ENCODE results near the gene OGFOD2. TPM values are rescaled to one million over a fixed set of nuclear protein-coding genes. Genes with fewer than 3 reads are reported as not detected.

OGFOD2 gene
- total RNA-seq (12.1 TPM), polyA plus RNA-seq (20.6 TPM)
- long read RNA-seq, donor 1, partial matches to known transcripts = 0 of 1 reads
- long read RNA-seq, donor 1, other reads (novel, unspliced or antisense) = 0 of 1 reads
- long read RNA-seq, donor 2 = 0 reads
- long read RNA-seq, donor 3, transcript OGFOD2-201 (7 exons, 1,780 nt) = major isoform, 13 of 13 reads
- long read RNA-seq, donor 3, partial matches to known transcripts = 0 of 13 reads
- long read RNA-seq, donor 3, other reads (novel, unspliced or antisense) = 0 of 13 reads
- long read RNA-seq, donor 4, partial matches to known transcripts = 0 of 3 reads
- long read RNA-seq, donor 4, other reads (novel, unspliced or antisense) = 0 of 3 reads
- long read RNA-seq, donor 5, transcript OGFOD2-201 (7 exons, 1,780 nt) = major isoform, 6 of 13 reads
- long read RNA-seq, donor 5, partial matches to known transcripts = 0 of 13 reads
- long read RNA-seq, donor 5, other reads (novel, unspliced or antisense) = 0 of 13 reads
- long read RNA-seq, donor 6, transcript OGFOD2-201 (7 exons, 1,780 nt) = major isoform, 6 of 9 reads
- long read RNA-seq, donor 6, partial matches to known transcripts = 0 of 9 reads
- long read RNA-seq, donor 6, other reads (novel, unspliced or antisense) = 0 of 9 reads
- long read RNA-seq, donor 7, partial matches to known transcripts = 0 of 5 reads
- long read RNA-seq, donor 7, other reads (novel, unspliced or antisense) = 0 of 5 reads
- long read RNA-seq, donor 8, partial matches to known transcripts = 0 of 4 reads
- long read RNA-seq, donor 8, other reads (novel, unspliced or antisense) = 0 of 4 reads
- long read RNA-seq, donor 9, partial matches to known transcripts = 0 of 5 reads
- long read RNA-seq, donor 9, other reads (novel, unspliced or antisense) = 0 of 5 reads
- long read RNA-seq, donor 10, transcript OGFOD2-201 (7 exons, 1,780 nt) = major isoform, 5 of 5 reads
- long read RNA-seq, donor 10, partial matches to known transcripts = 0 of 5 reads
- long read RNA-seq, donor 10, other reads (novel, unspliced or antisense) = 0 of 5 reads

DNA sequence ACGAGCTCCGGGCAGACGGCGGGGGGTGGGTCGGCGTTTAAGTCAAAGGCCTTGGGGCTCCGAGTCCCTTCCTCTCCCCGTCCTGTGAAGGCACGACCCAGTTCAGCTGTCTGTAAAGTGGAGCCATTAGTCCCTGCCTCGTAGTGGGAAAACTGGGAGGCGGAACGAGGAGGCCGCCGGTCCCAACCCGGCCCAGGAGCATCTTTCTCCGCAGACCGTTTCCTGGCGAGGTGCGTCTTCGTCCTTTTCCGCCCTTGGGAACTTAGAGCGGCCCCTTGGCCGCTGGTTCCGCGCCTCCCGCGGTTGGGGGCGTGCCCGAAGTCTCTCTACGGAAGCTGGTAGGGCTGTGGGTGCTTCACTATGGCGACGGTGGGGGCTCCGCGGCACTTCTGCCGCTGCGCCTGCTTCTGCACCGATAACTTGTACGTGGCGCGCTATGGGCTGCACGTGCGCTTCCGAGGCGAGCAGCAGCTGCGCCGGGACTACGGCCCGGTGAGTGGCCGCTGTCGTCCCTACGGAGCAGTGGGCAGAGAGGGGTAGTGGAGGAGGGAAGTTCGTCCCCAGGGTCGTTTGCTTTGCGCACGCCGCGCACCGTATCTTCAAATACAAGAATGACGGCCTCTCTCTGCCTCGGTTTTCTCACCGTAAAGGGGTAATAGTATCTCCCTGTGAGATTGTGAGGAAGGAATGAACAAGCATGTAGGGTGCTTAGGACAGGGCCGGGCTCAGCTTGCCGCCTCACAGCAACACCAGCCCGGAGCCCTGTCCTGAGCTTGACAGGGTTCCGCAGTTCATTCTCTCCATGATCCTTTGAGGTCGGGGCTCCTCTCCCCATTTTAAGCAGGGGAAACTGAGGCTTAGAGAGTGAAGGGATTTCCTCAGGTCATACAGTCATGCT, at the start of gene OGFOD2:
Gene OGFOD2 (plus strand): TSS at position 353 of the 898 bp plus-strand sequence. CDS start 8 bp downstream, at position 361.
- WGBS = under 1% methylated on average over 66 of the region's 66 CpGs
- no peaks in the 10 kb centered on the region for H3K9me3 ChIP-seq (ENCODE audit: control insufficient read depth in 2 of 2, insufficient read depth in 1 of 2, low read length in 1 of 2)
- H3K27me3 ChIP-seq (ENCODE audit: control insufficient read depth in 2 of 2, insufficient read depth in 1 of 2, low read length in 1 of 2) = no peaks in the 10 kb centered on the region
- H3K4me3 ChIP-seq (ENCODE audit: low read length in 2 of 2) = peak within 1 kb of the TSS; percentile 71 to 95
- peak; percentile 84 to 97 (median 91) for DNase-seq (ENCODE audit: low read depth in 6 of 9, low spot score in 9 of 9)
- H3K36me3 ChIP-seq (ENCODE audit: control insufficient read depth in 2 of 2, insufficient read depth in 2 of 2, low read length in 1 of 2) = peaks cover 13 to 27% of the 10 kb centered on the region in 2 donors
- peaks cover 23 to 41% of the 10 kb centered on the region in 2 donors for H3K4me1 ChIP-seq (ENCODE audit: control insufficient read depth in 2 of 2, insufficient read depth in 2 of 2, low read length in 2 of 2)
- peak within 1 kb of the TSS; percentile 97 to 99 for H3K27ac ChIP-seq (ENCODE audit: low read depth in 1 of 2, low read length in 1 of 2)

DNA sequence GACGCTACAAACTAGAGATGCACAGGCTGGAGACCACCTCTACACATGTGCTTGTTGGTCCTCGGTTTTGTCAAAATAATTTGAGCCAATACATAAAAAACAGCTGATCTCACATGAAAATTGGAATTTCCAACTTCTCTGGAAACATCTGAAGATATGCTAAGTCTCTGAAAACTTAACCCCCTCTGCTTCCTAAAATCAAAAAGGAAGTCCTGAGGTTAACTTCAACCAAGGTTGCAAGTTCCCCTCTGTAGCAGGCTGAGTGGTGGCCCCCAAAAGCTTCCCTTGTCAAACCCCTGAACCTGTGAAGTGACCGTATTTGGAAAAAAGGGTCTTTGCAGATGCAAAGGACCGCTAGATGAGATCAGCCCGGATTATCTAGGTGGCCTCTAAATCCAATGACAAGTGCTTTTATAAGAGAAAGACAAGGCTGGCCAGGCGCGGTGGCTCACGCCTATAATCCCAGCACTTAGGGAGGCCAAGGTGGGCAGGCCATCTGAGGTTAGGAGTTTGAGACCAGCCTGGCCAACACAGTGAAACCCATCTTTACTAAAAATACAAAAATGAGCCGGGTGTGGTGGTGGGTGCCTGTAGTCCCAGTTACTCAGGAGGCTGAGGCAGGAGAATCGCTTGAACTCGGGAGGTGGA, 47.2 kb upstream of the OGFOD2 start:
- Histone ChIP-seq H3K27ac (ENCODE audit: low read depth in 1 of 2, low read length in 1 of 2) (no peak overlapping the region), H3K9me3 (ENCODE audit: control insufficient read depth in 2 of 2, insufficient read depth in 1 of 2, low read length in 1 of 2) (no peaks in the 10 kb centered on the region), H3K4me1 (ENCODE audit: control insufficient read depth in 2 of 2, insufficient read depth in 2 of 2, low read length in 2 of 2) (peaks cover 0 to 8% of the 10 kb centered on the region in 2 donors), H3K4me3 (ENCODE audit: low read length in 2 of 2) (no peak overlapping the region), H3K27me3 (ENCODE audit: control insufficient read depth in 2 of 2, insufficient read depth in 1 of 2, low read length in 1 of 2) (no peaks in the 10 kb centered on the region), H3K36me3 (ENCODE audit: control insufficient read depth in 2 of 2, insufficient read depth in 2 of 2, low read length in 1 of 2) (no peaks in the 10 kb centered on the region)
- 64% methylated on average over 11 of the region's 11 CpGs for WGBS
- DNase-seq (ENCODE audit: low read depth in 6 of 9, low spot score in 9 of 9) = no peak

DNA sequence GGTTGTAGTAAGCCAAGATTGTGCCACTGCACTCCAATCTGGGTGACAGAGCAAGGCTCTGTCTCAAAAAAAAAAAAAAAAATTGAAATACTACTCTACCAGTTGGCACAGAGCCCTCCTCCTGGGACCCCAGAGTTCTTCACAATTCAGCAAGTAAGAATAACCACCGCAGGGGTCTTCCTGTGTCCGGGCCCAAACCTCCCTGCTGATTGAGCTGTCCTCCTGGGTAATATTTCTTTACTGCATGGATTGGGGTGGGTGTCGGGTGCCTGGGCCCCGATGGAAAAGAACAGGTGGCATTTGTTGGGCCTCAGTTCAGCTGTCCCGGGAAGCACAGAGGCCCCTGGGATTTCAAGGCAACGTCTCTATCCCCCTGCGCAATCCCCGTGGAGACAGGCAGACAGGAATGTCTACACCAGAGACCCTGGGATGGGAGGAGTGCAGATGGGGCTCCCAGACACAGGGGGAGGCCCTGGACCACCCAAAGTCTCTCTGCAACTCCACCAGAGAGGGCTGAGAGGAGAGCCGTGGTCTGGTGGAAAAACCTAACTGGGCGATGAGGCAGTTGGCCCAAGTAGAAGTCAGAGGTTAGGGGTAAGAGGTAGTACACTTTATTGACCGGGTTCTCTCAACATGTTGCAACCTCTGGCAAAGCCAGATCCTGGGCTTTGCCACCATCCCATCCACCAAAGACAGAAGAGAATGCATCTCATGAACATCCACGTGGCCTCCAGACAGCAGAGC, 46.5 kb upstream of the OGFOD2 start:
- Histone ChIP-seq H3K36me3 (ENCODE audit: control insufficient read depth in 2 of 2, insufficient read depth in 2 of 2, low read length in 1 of 2) (no peaks in the 10 kb centered on the region), H3K4me1 (ENCODE audit: control insufficient read depth in 2 of 2, insufficient read depth in 2 of 2, low read length in 2 of 2) (peaks cover 0 to 8% of the 10 kb centered on the region in 2 donors), H3K27ac (ENCODE audit: low read depth in 1 of 2, low read length in 1 of 2) (no peak overlapping the region), H3K9me3 (ENCODE audit: control insufficient read depth in 2 of 2, insufficient read depth in 1 of 2, low read length in 1 of 2) (no peaks in the 10 kb centered on the region), H3K4me3 (ENCODE audit: low read length in 2 of 2) (no peak overlapping the region), H3K27me3 (ENCODE audit: control insufficient read depth in 2 of 2, insufficient read depth in 1 of 2, low read length in 1 of 2) (no peaks in the 10 kb centered on the region)
- 96% methylated on average over 12 of the region's 12 CpGs for WGBS
- DNase-seq (ENCODE audit: low read depth in 6 of 9, low spot score in 9 of 9) = no peak

DNA sequence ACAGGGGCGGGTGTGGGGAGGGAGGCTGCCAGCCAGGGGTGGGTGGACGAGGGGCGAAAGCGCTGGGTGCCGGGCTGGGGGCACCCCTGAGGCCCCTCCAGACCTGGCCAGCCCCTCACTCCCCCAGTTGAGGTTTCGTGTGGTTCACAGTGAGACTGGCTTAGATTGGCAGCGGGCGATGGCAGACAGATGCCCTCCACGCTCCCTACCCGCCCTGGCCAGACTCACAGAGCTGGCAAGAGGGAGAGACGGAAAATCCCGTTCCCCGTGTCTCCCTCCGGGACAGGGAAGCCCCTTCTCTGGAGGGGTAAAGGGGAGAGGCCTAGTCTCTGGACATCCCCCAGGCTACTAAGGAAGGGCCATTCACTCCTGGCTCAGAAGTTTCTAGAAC, 45.9 kb upstream of the OGFOD2 start:
- no peak for DNase-seq (ENCODE audit: low read depth in 6 of 9, low spot score in 9 of 9)
- 97% methylated on average over 14 of the region's 14 CpGs for WGBS
- no peak overlapping the region for H3K4me3 ChIP-seq (ENCODE audit: low read length in 2 of 2)
- H3K9me3 ChIP-seq (ENCODE audit: control insufficient read depth in 2 of 2, insufficient read depth in 1 of 2, low read length in 1 of 2) = no peaks in the 10 kb centered on the region
- no peaks in the 10 kb centered on the region for H3K36me3 ChIP-seq (ENCODE audit: control insufficient read depth in 2 of 2, insufficient read depth in 2 of 2, low read length in 1 of 2)
- H3K27ac ChIP-seq (ENCODE audit: low read depth in 1 of 2, low read length in 1 of 2) = no peak overlapping the region
- H3K27me3 ChIP-seq (ENCODE audit: control insufficient read depth in 2 of 2, insufficient read depth in 1 of 2, low read length in 1 of 2) = no peaks in the 10 kb centered on the region
- peaks cover 0 to 8% of the 10 kb centered on the region in 2 donors for H3K4me1 ChIP-seq (ENCODE audit: control insufficient read depth in 2 of 2, insufficient read depth in 2 of 2, low read length in 2 of 2)

DNA sequence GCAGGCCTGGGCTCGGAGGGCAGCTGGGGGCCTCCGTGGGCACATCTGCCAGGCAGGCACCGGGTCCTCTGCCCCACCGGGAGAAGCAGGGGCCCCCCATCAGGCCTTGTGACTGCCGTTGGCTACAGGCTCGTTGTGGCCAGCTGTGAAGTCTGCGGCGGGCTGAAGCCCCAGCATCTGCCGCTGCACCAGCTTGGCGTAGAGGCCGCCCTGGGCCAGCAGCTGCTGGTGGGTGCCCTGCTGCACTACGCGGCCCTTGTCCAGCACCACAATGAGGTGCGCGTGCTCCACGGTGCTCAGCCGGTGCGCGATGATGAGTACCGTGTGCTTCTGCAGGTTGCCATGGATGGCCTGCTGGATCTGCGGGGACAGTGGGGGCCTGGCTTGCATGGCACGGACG, 45.2 kb upstream of the OGFOD2 start:
- WGBS = 98% methylated on average over 23 of the region's 23 CpGs
- DNase-seq (ENCODE audit: low read depth in 6 of 9, low spot score in 9 of 9) = no peak
- Histone ChIP-seq H3K9me3 (ENCODE audit: control insufficient read depth in 2 of 2, insufficient read depth in 1 of 2, low read length in 1 of 2) (peaks cover 0 to 2% of the 10 kb centered on the region in 2 donors), H3K36me3 (ENCODE audit: control insufficient read depth in 2 of 2, insufficient read depth in 2 of 2, low read length in 1 of 2) (no peaks in the 10 kb centered on the region), H3K4me1 (ENCODE audit: control insufficient read depth in 2 of 2, insufficient read depth in 2 of 2, low read length in 2 of 2) (peaks cover 0 to 8% of the 10 kb centered on the region in 2 donors), H3K27me3 (ENCODE audit: control insufficient read depth in 2 of 2, insufficient read depth in 1 of 2, low read length in 1 of 2) (no peaks in the 10 kb centered on the region), H3K4me3 (ENCODE audit: low read length in 2 of 2) (no peak overlapping the region), H3K27ac (ENCODE audit: low read depth in 1 of 2, low read length in 1 of 2) (no peak overlapping the region)

DNA sequence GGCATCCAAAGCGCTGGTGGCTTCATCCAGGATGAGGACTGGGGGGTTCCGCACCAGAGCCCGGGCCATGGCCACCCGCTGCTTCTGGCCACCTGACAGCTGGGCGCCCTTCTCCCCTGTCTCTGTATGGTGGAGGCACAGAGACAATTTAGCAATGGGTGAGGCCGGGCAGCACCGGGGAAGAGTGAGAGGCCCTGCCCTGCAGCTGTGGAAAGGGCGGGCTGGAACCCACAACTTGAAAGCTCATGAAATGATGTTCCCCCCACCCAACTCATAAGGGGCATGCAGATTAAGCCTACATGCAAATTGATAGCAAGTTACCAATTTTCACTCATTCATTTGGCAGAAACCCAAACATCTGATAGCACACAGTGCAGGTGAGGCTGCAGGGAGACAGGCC, 42.8 kb upstream of the OGFOD2 start:
- DNase-seq (ENCODE audit: low read depth in 6 of 9, low spot score in 9 of 9) = no peak
- Histone ChIP-seq H3K4me1 (ENCODE audit: control insufficient read depth in 2 of 2, insufficient read depth in 2 of 2, low read length in 2 of 2) (peaks cover 0 to 8% of the 10 kb centered on the region in 2 donors), H3K27ac (ENCODE audit: low read depth in 1 of 2, low read length in 1 of 2) (no peak overlapping the region), H3K9me3 (ENCODE audit: control insufficient read depth in 2 of 2, insufficient read depth in 1 of 2, low read length in 1 of 2) (peaks cover 0 to 5% of the 10 kb centered on the region in 2 donors), H3K27me3 (ENCODE audit: control insufficient read depth in 2 of 2, insufficient read depth in 1 of 2, low read length in 1 of 2) (no peaks in the 10 kb centered on the region), H3K4me3 (ENCODE audit: low read length in 2 of 2) (no peak overlapping the region), H3K36me3 (ENCODE audit: control insufficient read depth in 2 of 2, insufficient read depth in 2 of 2, low read length in 1 of 2) (no peaks in the 10 kb centered on the region)
- 98% methylated on average over 8 of the region's 8 CpGs for WGBS

DNA sequence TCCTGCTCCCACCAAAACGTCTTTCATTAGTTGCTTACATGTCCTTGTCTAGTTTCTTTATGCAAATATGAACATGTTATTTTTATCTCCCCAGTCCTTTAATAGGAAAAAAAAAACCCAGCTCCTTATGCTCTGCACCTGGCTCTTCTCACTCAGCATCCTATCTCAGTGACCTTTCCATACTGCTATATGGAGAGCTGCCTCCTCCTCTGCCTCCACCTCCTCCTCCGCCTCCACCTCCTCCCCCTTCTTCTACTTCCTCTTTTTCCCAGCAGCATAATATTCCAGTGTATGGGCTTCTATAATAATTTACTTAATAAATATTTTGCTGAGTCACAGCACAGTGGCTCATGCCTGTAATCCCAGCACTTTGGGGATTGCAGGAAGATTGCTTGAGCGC, 40.3 kb upstream of the OGFOD2 start:
- WGBS = 90% methylated on average over 3 of the region's 3 CpGs

More for the DNA sequence above, 40.3 kb upstream of the OGFOD2 start:
- H3K4me3 ChIP-seq (ENCODE audit: low read length in 2 of 2) = no peak overlapping the region
- no peaks in the 10 kb centered on the region for H3K27me3 ChIP-seq (ENCODE audit: control insufficient read depth in 2 of 2, insufficient read depth in 1 of 2, low read length in 1 of 2)
- DNase-seq (ENCODE audit: low read depth in 6 of 9, low spot score in 9 of 9) = no peak
- H3K36me3 ChIP-seq (ENCODE audit: control insufficient read depth in 2 of 2, insufficient read depth in 2 of 2, low read length in 1 of 2) = no peaks in the 10 kb centered on the region
- no peak overlapping the region for H3K27ac ChIP-seq (ENCODE audit: low read depth in 1 of 2, low read length in 1 of 2)
- H3K9me3 ChIP-seq (ENCODE audit: control insufficient read depth in 2 of 2, insufficient read depth in 1 of 2, low read length in 1 of 2) = peaks cover 0 to 5% of the 10 kb centered on the region in 2 donors
- H3K4me1 ChIP-seq (ENCODE audit: control insufficient read depth in 2 of 2, insufficient read depth in 2 of 2, low read length in 2 of 2) = no peaks in the 10 kb centered on the region

Data from thymus (tissue), 14 donors.